ENCODE measurements around the gene MRRF.

MRRF gene

DNA sequence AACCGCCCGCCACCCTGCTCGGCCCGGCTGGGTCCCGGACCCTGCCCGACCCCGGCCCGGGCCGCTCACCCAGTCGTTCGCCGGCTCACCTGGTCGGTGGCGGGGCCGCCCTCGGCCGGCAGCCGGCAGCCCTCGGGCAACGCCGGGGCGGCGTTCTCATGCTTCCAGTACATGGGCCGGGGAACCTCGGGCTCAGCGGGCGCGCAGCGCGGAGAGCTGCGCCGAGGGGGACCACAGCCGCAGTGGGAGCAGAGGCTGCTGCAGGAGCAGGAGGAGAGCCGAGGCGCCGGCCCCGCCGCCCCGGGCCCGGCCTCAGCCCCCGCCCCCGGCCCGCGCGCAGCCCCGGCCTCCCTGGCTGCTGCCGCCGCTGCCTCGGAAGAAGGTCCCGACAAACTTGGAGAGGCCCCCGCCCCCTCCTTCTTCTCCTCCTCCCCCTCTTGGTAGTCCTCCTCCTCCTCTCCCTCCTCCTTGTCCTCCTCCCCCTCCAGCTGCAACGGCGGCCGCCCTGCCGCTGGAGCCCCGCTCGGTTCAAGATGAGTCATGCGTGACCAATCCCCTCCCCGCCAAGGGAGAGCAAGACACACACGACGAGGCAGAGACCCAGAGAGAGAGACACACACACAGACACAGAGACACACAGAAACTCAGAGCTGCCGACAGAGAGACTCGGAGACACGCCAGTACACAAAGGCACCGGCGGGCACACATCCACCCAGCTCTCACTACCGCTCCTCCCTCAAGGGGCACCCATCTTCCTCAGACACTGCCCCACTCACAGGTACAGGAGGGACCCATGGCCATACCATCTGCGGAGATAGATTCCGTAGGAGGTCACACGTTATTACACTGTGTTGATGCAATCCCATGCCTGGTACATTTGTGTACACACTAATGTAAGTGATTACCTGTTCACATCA is 35.9 kb upstream of the MRRF start, which contains the start of gene LHX6:
LHX6 (minus strand) TSS at position 390 of the 917 bp plus-strand sequence; CDS start at position 173, 217 bp downstream.
- no peak for DNase-seq

DNA sequence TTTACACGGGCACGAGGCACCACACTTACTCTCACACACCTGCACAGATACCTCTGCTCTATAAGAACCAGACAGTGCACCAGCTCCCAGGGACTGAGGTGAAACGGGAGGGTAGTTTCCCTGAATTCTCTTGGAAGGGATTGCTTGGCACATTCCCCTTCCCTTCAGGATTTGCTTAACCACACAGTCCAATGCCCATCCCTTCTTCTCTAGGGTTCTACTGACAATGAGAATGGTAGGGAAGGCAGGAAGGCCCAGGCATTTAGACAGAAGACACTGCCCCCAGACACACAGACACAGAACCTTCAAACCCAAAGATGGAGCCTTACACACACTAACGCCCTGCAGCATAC is 35.2 kb upstream of the MRRF start:
- DNase-seq: no peak

- no peak for DNase-seq
These were observed 31.8 kb upstream of the MRRF start for GRCh38 chr9:122232796-122233306.

DNA sequence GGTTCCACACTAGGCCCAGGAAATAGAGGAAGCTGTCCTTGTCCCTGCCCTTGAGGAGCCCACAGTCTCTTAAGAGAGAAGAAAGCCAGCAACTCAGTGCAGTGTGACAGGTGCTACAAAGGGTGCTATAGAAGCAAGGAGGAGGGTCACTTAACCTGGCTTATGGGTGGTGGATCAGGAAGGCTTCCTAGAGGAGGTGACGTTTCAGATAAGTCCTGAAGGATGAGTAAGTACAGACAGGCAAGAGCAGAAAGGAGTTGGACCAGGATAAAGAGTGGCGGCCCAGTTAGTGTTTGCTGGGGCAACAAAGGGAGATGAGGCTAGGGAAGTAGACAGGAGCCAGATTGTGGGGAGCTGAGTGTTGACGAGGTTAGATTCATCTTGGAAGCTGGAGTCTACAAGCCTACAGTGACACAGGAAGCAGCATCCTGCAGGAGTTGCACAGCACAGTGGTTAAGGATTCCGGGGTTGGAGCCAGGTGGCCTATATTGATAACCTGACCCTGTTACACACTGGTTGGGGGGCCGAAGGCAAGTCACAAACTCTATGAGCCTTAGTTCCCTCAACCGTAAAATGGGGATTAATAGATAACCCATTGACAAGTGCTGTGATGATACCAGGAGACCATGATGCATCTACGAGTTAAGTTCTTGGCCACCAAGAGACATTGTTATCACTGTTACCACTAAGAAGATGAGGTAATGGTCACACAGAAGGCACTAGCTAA is 30.5 kb upstream of the MRRF start:
- DNase-seq: no peak

GRCh38 chr9:122236681-122237080 is 28.0 kb upstream of the MRRF start:
- DNase-seq: no peak

GRCh38 chr9:122239722-122240121 is 25.0 kb upstream of the MRRF start:
- no peak for DNase-seq

- no peak for DNase-seq
These were observed 20.3 kb upstream of the MRRF start for GRCh38 chr9:122244349-122244748.

- no peak for DNase-seq
These were observed 18.0 kb upstream of the MRRF start for GRCh38 chr9:122246666-122247065.

GRCh38 chr9:122248448-122248865 is 16.2 kb upstream of the MRRF start:
- DNase-seq: no peak

GRCh38 chr9:122251351-122251750 is 13.3 kb upstream of the MRRF start:
- no peak for DNase-seq

DNA sequence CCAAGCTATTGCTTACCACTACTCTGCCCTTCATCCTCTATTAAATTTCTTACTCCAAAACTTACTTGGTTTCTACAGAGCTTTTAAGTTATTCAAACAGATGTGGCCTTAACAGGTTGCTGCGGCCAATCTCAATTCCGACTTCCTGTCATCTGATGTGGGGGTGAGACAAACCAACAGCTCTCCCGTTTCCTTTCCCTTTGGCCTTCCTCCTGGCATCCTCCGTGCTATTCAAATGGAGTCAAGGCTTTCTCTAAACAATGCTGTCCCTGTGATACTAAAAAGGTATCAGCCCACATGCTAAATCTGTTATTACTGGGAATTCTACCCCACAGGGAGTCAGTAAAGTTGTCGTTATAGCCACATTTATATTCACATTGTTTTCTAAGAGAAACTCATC is 11.9 kb upstream of the MRRF start:
- no peak for DNase-seq

- no peak for DNase-seq
These were observed 9.9 kb upstream of the MRRF start for GRCh38 chr9:122254761-122255160.

DNA sequence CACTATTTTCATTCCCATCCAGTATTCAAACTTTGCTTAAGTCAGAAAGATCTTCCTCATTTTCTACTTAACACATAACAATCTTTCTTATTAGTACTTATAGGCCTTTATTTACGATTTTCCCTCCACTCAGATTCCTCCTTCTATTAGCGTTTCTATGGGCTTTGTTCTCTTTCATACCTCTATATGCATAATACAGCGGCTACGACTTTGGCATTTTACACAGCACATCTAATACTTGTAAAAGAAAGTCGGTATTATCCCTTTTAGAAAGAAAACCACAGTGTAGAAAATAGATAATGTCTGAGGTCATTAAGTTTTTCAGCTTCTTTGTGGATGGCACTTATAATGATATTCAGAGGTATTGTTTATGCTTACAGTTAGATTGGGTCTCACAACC is 8.5 kb upstream of the MRRF start:
- no peak for DNase-seq

DNA sequence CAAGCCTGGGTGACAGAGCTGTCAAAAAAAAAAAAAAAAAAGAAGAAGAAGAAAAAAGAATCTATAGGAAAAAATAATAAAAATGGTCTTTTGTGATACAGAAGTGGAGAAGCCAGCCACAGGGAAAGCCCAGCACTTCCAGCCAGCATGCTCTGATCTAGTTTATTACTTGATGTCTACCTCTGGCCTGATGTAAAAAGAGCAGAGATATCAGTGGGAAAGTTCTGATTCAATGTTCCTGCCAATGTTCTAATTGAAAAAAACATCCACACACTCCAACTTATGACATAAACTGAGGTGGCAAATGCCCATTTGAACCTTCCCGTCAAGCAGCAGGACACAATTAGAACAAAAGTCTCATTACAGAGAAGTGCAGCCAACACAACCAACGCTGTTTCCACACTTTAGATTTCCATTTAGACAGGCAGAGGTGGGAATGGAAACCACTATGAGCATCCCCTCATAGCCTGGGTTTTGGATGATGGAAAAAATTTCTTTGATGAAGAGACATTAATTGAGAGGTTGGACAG is 5.7 kb upstream of the MRRF start:
- DNase-seq: no peak

DNA sequence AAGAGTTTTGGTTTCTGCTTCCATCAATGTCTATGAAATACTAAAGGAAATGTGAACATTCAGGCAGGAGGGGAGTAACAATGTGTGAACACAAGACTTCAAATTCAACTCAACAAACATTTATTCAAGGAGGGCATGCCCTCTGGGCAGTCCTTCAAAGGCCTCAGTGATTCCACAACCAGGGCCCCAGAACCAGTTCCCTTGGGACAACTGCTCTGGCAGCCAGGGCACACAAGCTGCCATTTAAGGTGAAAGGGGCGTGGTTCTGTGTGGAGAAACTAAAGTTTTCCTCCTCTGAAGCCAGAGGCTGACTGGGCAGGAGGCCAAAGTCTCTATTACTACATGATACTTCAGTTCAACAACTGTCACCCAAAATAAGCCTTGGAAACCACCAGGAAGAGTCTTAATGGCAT is 3.2 kb upstream of the MRRF start:
- DNase-seq: no peak

GRCh38 chr9:122262073-122262472 is 2.6 kb upstream of the MRRF start:
- no peak for DNase-seq

GRCh38 chr9:122263699-122264349 is 858 bp upstream of the MRRF start:
- DNase-seq: no peak

DNA sequence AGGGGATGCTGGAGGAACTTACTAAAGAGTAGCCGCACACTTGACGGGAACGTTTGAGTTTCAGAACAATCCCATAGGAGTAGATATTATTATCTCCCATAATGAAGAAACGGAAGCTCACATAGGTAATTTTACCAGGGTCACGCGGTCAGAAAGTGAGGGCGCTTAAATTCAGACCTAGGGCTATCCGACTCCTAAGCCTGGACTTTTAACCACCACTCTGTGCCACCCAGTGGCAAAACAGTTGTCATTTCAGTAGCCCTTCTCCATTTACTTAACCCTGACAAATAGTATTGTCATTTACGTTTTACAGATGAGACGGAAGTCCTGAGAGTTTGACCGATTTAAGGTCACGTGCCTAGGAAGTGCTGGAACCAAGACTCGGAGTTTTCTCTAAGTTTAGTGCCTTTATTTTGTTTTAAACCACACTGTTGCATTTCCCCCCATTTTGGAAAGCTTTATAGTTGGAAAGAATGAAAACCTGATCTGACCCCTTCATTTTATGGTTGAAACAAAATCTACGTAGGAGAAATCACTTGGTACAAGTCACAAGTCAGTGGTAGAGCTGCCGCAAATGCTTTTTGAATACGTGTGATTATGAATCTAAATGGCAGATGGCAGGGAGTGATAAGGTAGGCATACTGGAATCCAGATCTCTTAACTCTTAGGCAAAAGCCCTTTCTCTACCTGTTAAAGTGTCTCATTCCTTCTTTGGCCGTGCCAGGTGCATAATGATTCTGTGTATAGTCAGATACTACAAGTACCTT is 650 bp downstream of the MRRF start:
- DNase-seq: peak; percentile 6

GRCh38 chr9:122268041-122268814 is 3.5 kb downstream of the MRRF start:
- no peak for DNase-seq

DNA sequence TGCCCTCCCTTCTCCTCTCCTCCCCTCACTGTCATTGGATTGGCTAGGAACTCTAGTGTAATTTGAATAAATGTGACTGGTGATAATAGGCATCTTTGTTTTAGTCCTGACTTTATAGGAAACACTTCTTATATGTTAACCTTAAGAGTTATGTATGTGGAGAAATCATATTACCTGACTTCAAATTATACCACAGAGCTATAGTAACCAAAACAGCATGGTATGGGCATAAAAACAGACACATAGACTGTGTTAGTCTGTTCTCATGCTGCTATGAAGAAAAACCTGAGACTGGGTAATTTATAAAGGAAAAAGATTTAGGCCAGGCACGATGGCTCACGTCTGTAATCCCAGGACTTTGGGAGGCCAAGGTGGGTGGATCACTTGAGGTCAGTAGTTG is 9.4 kb downstream of the MRRF start:
- DNase-seq: no peak

GRCh38 chr9:122276096-122276495 is 11.4 kb downstream of the MRRF start:
- no peak for DNase-seq

All from stimulated activated CD4-positive, alpha-beta T cell treated with anti-CD3 and anti-CD28 coated beads, Interleukin-4, amount 100 ng/mL, for 1 hour (primary cell).